K562 (cell line): ENCODE data around the gene RAB12. TPM values are rescaled to one million over a fixed set of nuclear protein-coding genes. Genes with fewer than 3 reads are reported as not detected.

Source experiments
- ATAC-seq: fragments of 200-7000 bp; cut with Tn5 transposase; 3 replicates; pipeline ENCODE4 v1.9.1; 2020; ENCODE audit warnings: moderate library complexity
- BruUV-seq: library from RNA; stranded (reverse); fragments of 400-500 nt; replicated peaks from 2 replicates; lab custom pipeline; 2021; lab: Mats Ljungman, UMichigan
- CTCF ChIA-PET: fragments of 300-600 bp; formaldehyde crosslinking; extraction: SDS; loops from one replicate; lab custom pipeline; 2021; ENCODE audit warnings: low intra/inter-chr PET ratio; lab: Yijun Ruan, JAX
- POLR2A ChIA-PET: fragments of 300-600, 350-650 bp; sonication (Branson Sonifier 250); formaldehyde crosslinking; extraction: SDS; loops from one replicate; lab custom pipeline; 2021; ENCODE audit warnings: antibody characterized with exemption, inconsistent platforms; lab: Yijun Ruan, JAX
- DNase-seq, 4 experiments: peaks; one replicate each; pipeline versions ENCODE4 v3.0.0 to v3.0.0-alpha.2; 2011 to 2018; ENCODE audit warnings: low spot score in 3 of 4, mixed read lengths in 3 of 4; ENCODE audit errors: extremely low read depth in 1 of 4
- FAIRE-seq: peaks from 2 replicates; lab custom pipeline; 2011; peaks lifted over from hg19 to GRCh38; lab: Jason Lieb, UNC
- H2AFZ ChIP-seq: 2 replicates; pipeline ENCODE4 v1.6.0; 2011; ENCODE audit warnings: low read depth, low read length, control low read depth, inconsistent platforms
- H3K27ac ChIP-seq: fragments of 200-600 bp; 3 replicates; pipeline ENCODE4 v1.8.0; 2011; ENCODE audit warnings: low read depth, mild to moderate bottlenecking, control low read depth, inconsistent platforms, low read length, moderate library complexity, mixed read lengths; ENCODE audit errors: extremely low read depth
- H3K27me3 ChIP-seq, 2 experiments: fragments of 300-600 bp in 1 of 2; 2 replicates in 1 of 2; 3 replicates in 1 of 2; pipeline versions ENCODE4 v1.6.0 to v1.8.0; 2011; ENCODE audit warnings: inconsistent platforms in 2 of 2, low read length in 2 of 2, mild to moderate bottlenecking in 1 of 2, mixed read lengths in 1 of 2, moderate library complexity in 1 of 2; ENCODE audit not compliant: control insufficient read depth in 2 of 2, insufficient read depth in 2 of 2
- H3K36me3 ChIP-seq: fragments of 300-600 bp; 3 replicates; pipeline ENCODE4 v1.8.0; 2011; ENCODE audit warnings: mild to moderate bottlenecking, low read length, inconsistent platforms; ENCODE audit not compliant: control insufficient read depth, insufficient read depth
- H3K4me1 ChIP-seq, 2 experiments: fragments of 200-600 bp in 1 of 2; replicated peaks in 1 of 2; 2 replicates in 1 of 2; 3 replicates in 1 of 2; pipeline versions ENCODE4 v1.5.1 to v1.8.0; 2011; ENCODE audit warnings: inconsistent platforms in 2 of 2, low read length in 2 of 2, mild to moderate bottlenecking in 1 of 2, mixed read lengths in 1 of 2, moderate library complexity in 1 of 2; ENCODE audit not compliant: control insufficient read depth in 2 of 2, insufficient read depth in 2 of 2
- H3K4me2 ChIP-seq: 2 replicates; pipeline ENCODE4 v1.6.1; 2011; ENCODE audit warnings: low read length, control low read depth, inconsistent platforms, mixed read lengths; ENCODE audit not compliant: insufficient read depth
- H3K4me3 ChIP-seq: fragments of 200-600 bp; sonication (generic), shearing (Covaris generic); 2 replicates; pipeline ENCODE4 v1.5.1; 2016; ENCODE audit warnings: control low read depth, inconsistent platforms
- H3K79me2 ChIP-seq: fragments of 200-600 bp; 3 replicates; pipeline ENCODE4 v1.8.0; 2011; ENCODE audit warnings: low read length, inconsistent platforms; ENCODE audit not compliant: control insufficient read depth, insufficient read depth
- H3K9ac ChIP-seq, 2 experiments: 2 replicates each; pipeline versions ENCODE4 v1.6.0 to v1.6.1; 2011; ENCODE audit warnings: low read depth in 2 of 2, low read length in 2 of 2, control low read depth in 1 of 2, inconsistent platforms in 1 of 2, mild to moderate bottlenecking in 1 of 2, mixed read lengths in 1 of 2; ENCODE audit not compliant: insufficient read depth in 1 of 2
- H3K9me1 ChIP-seq: one replicate; pipeline ENCODE4 v1.6.0; 2011; ENCODE audit warnings: inconsistent platforms, mild to moderate bottlenecking, low read length, moderate library complexity; ENCODE audit not compliant: control insufficient read depth, insufficient read depth
- H3K9me3 ChIP-seq: replicated peaks from 2 replicates; pipeline ENCODE4 v1.5.1; 2011; ENCODE audit warnings: low read depth, low read length, inconsistent platforms; ENCODE audit not compliant: control insufficient read depth, insufficient read depth
- H4K20me1 ChIP-seq: replicated peaks from 2 replicates; pipeline ENCODE4 v1.6.1; 2011; ENCODE audit warnings: low read length, inconsistent platforms, mixed read lengths; ENCODE audit not compliant: control insufficient read depth, insufficient read depth
- ELF1 ChIP-seq: fragments of 200-800 bp; sonication (Bioruptor generic); IDR thresholded peaks from 2 replicates; pipeline ENCODE4 v1.6.1; 2016; ENCODE audit warnings: missing genetic modification characterization, missing compliant biosample characterization
- ZBTB7A ChIP-seq: IDR thresholded peaks from 2 replicates; pipeline ENCODE4 v1.6.1; 2011; ENCODE audit warnings: low read depth, mild to moderate bottlenecking, low read length, moderate library complexity, borderline replicate concordance; ENCODE audit not compliant: control insufficient read depth
- WGBS: fragments of 100-300 bp; shearing (Covaris generic); methylation state at CpG from one replicate; pipeline ENCODE4 v1.1.6; 2016; ENCODE audit warnings: low coverage, mixed read lengths; ENCODE audit not compliant: insufficient coverage; ENCODE audit errors: missing lambda C conversion rate; 5-methylcytosine and 5-hydroxymethylcytosine counted together
- in situ Hi-C: fragments of 300-500 bp; cut with MboI; formaldehyde crosslinking; loops from 4 replicates; pipeline ENCODE4 v1.15.0; 2018; ENCODE audit warnings: inconsistent platforms, mixed read lengths
- intact Hi-C: fragments of 100-400 bp; cut with micrococcal nuclease; formaldehyde crosslinking; loops from 2 replicates; pipeline ENCODE4 v1.14.2; 2022
- polyA plus RNA-seq, 8 experiments: library from polyadenylated mRNA; depleted of rRNA in 4 of 8; stranded (reverse) in 5 of 8; unstranded in 3 of 8; fragments of >200 nt; fragmentation: Nextera tagmentation in 2 of 8; fragmentation: Illumina TruSeq in 1 of 8; extraction: Ambion mirVana in 2 of 8; extraction: Trizol in 1 of 8; gene quantifications; 2 replicates each; pipeline versions ENCODE4 v1.2.1 to v1.2.3, GENCODE V29; 2011 to 2014; ENCODE audit warnings: inconsistent platforms in 1 of 8, missing spikeins in 1 of 8
- total RNA-seq, 7 experiments: library from RNA; depleted of rRNA in 6 of 7; stranded (reverse); fragments of >200 nt in 6 of 7; fragmentation: Illumina TruSeq in 2 of 7; extraction: Trizol in 2 of 7; gene quantifications; 2 replicates each; pipeline versions ENCODE4 v1.2.1 to v1.2.3, GENCODE V29; 2011 to 2021; ENCODE audit warnings: low replicate concordance in 1 of 7
- TF ChIP-seq, protein P1 (sequence below): sonication (generic); formaldehyde crosslinking; IDR thresholded peaks from 2 replicates; pipeline ENCODE4 v1.8.0; 2023; ENCODE audit warnings: mild to moderate bottlenecking, missing genetic modification reagents
- TF ChIP-seq, protein P2 (sequence below): fragments of 200-400 bp; formaldehyde crosslinking; IDR thresholded peaks from 2 replicates; pipeline ENCODE4 v1.6.1; 2017; ENCODE audit warnings: mild to moderate bottlenecking, low read depth, low read length, moderate library complexity

RAB12 gene
- total and polyA plus RNA-seq, 9 of the 15 experiments (the other 6 are each of a cell fraction or from before 2014, with no cell fraction given): 0.48 to 21.6 (median 18.8) TPM

DNA sequence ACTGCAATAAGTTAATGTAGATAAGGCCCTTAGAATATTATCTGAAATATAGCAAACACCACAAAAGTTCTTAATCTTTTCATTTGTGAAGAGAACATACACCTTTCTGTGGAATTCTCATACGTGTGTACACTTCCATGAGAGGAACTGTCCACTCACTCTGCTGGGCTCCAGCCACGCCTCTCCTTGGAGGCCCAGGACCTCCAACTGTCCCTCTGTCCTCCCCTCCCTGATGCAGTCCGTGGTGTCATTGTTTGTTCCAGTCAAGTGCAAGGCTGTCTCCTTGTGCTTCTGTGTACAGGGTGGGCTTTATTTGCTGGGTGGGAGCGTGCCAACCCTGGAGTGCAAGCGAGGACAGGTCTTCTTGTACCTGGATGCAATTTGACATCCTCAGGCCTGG is 8.7 kb downstream of the RAB12 start:
- 83% methylated on average over 5 of the region's 5 CpGs for WGBS
- ChIA-PET POLR2A (interaction anchor here (1.4 to 2.2 kb wide), 2 partner anchors 8 to 66 kb away, joined by 4 to 5 read pairs; no protein-coding TSS in a partner anchor), CTCF (no interaction called here)
- H3K79me2 ChIP-seq: peaks cover 86% of the 10 kb centered on the region
- H3K27me3 ChIP-seq: no peaks in the 10 kb centered on the region
- FAIRE-seq (no peak), DNase-seq (no peak), ATAC-seq (0 out of 3 replicates have a peak, but pooled peaks have one; percentile 11)
- no peak overlapping the region for H3K27ac ChIP-seq
- H3K4me2 ChIP-seq: no peak overlapping the region
- intact Hi-C loops (no loop called here), in situ Hi-C loops (no loop called here)
- H3K4me1 ChIP-seq: peaks cover 5 to 12% of the 10 kb centered on the region in 2 experiments
- BruUV-seq: no TSS peak
- peak overlapping the region in 1 of 2 experiments; percentile 61; a peak in 1 of 4 replicates for H3K9ac ChIP-seq
- TF ChIP-seq, protein P1, sequence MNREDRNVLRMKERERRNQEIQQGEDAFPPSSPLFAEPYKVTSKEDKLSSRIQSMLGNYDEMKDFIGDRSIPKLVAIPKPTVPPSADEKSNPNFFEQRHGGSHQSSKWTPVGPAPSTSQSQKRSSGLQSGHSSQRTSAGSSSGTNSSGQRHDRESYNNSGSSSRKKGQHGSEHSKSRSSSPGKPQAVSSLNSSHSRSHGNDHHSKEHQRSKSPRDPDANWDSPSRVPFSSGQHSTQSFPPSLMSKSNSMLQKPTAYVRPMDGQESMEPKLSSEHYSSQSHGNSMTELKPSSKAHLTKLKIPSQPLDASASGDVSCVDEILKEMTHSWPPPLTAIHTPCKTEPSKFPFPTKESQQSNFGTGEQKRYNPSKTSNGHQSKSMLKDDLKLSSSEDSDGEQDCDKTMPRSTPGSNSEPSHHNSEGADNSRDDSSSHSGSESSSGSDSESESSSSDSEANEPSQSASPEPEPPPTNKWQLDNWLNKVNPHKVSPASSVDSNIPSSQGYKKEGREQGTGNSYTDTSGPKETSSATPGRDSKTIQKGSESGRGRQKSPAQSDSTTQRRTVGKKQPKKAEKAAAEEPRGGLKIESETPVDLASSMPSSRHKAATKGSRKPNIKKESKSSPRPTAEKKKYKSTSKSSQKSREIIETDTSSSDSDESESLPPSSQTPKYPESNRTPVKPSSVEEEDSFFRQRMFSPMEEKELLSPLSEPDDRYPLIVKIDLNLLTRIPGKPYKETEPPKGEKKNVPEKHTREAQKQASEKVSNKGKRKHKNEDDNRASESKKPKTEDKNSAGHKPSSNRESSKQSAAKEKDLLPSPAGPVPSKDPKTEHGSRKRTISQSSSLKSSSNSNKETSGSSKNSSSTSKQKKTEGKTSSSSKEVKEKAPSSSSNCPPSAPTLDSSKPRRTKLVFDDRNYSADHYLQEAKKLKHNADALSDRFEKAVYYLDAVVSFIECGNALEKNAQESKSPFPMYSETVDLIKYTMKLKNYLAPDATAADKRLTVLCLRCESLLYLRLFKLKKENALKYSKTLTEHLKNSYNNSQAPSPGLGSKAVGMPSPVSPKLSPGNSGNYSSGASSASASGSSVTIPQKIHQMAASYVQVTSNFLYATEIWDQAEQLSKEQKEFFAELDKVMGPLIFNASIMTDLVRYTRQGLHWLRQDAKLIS (CRISPR knock-in tag): no peak
- TF ChIP-seq ZBTB7A (no peak), ELF1 (tag) (no peak)
- TF ChIP-seq, protein P2, sequence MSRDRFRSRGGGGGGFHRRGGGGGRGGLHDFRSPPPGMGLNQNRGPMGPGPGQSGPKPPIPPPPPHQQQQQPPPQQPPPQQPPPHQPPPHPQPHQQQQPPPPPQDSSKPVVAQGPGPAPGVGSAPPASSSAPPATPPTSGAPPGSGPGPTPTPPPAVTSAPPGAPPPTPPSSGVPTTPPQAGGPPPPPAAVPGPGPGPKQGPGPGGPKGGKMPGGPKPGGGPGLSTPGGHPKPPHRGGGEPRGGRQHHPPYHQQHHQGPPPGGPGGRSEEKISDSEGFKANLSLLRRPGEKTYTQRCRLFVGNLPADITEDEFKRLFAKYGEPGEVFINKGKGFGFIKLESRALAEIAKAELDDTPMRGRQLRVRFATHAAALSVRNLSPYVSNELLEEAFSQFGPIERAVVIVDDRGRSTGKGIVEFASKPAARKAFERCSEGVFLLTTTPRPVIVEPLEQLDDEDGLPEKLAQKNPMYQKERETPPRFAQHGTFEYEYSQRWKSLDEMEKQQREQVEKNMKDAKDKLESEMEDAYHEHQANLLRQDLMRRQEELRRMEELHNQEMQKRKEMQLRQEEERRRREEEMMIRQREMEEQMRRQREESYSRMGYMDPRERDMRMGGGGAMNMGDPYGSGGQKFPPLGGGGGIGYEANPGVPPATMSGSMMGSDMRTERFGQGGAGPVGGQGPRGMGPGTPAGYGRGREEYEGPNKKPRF: no peak
- H2AFZ ChIP-seq: no peak overlapping the region
- H3K36me3 ChIP-seq: peaks cover 22% of the 10 kb centered on the region; the same call in 2 of the 3 replicates
- H3K4me3 ChIP-seq: no peak overlapping the region
- no peaks in the 10 kb centered on the region for H4K20me1 ChIP-seq
- H3K9me1 ChIP-seq: no peaks in the 10 kb centered on the region
- H3K9me3 ChIP-seq: no peaks in the 10 kb centered on the region
